Renal pelvis (tissue), 4 donors: ENCODE results near the gene SUCO. TPM values are rescaled to one million over a fixed set of nuclear protein-coding genes. Genes with fewer than 3 reads are reported as not detected.

Experiments used
- DNase-seq: peaks from one replicate; pipeline ENCODE4 v3.0.0-alpha.2; 2013
- polyA plus RNA-seq, 3 donors: library from polyadenylated mRNA; unstranded; fragments of 120-200 nt; gene quantifications; one replicate each; pipeline ENCODE4 v1.2.1, GENCODE V29; 2013; ENCODE audit not compliant: insufficient read length in 3 of 3

SUCO gene
- polyA plus RNA-seq, 3 donors: 51.4 to 65.4 (median 59.9) TPM

DNA sequence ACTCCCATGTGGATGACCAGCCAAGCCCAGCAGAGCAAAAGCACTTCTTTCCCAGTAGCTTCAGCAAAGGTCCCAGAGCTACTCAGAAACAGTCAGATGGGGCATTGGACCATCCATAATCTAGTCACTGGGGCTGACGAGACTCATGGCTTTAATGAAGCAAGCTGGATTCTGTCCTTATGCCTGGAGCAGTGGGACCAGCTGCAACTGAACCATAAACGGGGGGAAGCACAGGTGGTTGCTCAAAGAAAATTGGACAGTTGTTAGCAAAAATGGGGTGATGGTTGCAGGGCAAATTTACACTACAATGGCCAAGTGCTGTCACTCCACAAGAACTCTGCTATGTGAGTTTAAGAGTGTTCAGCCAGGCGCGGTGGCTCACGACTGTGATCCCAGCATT, 108.5 kb downstream of the SUCO start:
- DNase-seq: no peak

DNA sequence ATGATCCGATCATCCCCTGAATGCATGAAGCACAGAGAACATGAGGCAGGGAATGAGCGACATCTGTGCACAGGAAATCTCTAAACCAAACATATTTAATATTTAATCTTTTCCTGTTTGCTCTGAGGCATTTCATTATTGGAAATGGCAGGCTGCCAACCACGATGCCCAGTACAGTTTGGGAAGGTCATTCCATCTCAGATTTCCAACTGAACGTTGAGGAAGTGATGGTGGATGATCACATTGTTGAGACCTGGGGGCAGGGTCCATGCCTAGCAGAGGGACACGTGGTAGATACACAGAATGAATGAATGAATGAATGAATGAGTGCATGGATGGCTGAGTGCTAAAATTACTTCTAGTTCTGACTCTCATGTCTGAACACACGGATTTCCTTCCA, 110.0 kb downstream of the SUCO start:
- DNase-seq: no peak

DNA sequence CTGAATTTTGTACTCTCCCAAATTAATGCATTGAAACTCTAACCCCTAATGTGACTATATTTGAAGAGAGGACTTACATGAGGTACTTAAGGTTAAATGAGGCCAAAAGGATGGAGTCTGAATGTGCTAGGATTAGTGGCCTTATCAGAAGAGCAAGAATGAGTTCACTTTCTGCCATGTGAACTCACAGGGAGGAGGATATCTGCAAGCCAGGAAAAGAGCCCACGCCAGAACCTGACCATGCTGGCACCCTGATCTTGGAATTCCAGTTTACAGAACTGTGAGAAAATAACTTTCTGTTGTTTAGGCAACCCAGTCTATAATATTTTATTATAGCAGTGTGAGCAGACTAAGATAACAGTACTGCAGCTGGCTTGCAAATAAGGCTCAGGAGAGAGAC, 113.7 kb downstream of the SUCO start:
- no peak for DNase-seq

DNA sequence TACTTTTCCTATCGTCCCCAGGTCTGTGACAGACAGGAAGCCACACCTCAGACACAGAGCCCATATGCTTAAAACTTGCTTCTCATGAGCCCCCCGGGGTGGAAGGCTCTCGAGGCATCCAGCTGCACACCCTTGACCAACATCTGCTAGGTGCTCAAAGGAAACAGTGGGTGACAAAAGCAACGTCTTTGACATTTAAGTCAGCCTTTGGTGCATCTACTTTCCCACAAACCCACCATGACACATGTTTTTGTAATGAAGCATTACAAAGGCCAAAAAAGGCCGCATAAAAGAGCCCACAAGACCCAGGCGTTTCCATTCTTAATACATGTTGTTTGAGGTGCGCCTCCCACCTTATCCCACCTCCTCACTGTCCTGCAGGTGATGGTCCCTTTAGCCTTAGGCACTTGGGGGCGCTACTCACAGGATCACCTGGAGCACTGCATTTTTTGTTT, 114.2 kb downstream of the SUCO start:
- DNase-seq: no peak

DNA sequence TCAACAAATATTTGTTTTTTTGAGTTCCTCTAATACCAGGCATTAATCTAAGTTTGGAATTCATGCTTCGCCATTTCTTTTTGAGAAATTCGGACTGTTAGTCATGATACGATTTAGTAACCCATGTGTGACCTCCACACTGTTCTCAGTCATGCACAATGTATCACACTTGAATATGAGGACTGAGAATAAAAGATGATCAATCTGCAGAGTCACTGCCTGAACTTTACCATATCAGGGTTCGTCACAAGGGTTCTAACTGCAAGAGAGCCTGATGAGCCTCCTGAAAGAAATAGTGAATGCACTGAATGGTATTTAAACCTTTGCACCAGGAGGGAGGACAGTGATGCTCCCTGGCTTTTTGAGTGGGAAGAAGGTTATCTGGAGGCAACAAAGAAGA, 115.0 kb downstream of the SUCO start:
- no peak for DNase-seq

DNA sequence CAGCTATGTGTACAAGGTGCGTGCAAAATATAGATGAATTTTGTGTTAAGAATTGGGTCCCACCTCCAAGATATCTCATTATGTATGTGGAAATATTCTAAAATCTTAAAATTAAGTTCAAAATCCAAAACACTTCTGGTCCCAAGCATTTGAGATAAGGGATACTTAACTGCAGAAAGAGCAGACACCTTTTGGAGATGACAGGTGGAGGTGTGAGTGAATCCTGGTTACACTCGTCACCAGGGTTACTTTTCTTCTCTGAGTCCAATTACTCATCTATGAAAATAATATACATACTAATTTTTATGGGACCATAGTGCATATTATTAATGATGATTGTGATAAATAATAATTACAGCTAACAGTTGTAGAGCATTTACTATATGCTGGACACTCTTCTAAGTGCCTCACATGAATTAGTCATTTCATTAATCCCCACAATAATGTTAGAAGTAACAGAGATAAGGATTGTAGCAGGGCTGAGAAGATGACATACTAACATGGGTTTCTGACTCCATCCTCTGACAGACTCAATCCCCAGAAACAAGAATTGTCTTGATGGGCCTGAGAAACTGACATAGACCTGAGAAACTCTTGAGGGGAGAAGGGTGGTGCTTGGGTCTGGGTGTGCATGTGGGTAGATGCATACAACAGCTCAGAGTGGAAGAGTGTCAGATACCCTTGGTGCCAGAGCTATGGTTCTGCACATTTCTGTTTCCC, 117.7 kb downstream of the SUCO start:
- no peak for DNase-seq

DNA sequence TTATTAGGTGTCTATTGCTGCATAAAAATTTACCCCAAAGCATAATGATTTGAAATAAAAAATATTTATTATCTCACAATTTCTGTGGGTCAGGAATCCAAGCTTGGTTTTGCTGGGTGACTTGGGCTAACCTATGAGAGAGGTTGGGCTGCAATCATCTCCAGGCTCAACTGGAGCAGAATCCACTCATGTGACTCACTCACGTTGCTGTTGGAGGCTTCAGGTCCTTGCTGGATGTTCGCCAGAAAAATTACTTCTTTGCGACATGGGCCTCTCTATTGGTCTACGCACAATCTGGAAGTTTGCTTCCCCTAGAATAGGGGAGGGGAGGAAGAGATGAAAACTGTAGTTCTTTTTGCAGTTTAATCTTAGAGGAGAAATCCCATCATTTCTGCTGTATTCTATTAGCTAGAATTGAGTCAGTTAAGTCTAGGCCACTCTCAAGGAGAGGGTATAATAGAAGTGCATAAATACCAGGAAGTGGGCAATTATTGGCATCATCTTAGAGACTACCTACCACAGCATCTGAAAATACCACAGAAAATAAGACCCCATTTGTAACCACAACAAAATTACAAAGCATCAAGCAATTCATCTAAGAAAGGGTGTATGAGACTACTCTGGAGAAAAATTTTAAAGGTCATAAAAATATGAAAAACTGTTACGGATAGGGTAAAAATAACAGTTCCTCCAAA, 120.2 kb downstream of the SUCO start:
- no peak for DNase-seq

DNA sequence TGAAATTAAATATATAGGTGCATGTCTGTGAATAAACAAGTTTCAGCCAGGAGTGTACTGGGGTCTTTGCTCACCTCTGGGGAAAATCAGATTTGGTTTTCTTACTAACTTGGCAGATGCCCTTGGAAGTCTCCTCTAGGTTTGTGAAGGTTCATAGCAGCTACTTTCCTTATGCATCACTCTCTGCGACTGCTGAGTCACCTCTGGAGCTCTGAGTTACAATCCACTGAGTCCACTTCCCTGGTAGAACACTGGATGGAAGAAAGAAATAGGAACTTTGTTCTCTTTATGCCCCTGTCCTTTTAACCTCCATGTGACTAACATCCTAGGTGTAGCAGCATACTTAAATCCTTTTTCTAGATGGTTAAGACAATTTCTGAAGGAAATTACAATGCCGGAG, 121.6 kb downstream of the SUCO start:
- DNase-seq: no peak

DNA sequence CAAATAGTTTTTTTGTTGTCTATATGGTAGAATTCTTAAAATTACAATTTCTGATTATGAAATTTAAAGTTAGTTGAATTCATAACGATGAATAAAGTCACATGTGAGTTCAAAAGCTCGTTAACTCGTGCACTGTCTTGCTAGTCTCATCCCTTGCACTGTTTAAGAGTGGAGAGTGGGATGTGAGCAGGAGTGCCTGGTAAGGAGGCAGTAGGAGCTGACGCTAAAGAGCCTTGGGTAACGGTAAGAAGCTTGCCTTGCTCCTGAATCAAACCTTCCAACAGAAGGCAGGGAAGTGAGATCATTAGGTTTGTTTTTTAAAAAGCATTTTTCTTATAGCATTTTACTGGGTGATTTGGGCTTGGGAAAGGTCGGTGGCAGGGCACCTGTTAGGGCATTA, 123.6 kb downstream of the SUCO start:
- DNase-seq: no peak

DNA sequence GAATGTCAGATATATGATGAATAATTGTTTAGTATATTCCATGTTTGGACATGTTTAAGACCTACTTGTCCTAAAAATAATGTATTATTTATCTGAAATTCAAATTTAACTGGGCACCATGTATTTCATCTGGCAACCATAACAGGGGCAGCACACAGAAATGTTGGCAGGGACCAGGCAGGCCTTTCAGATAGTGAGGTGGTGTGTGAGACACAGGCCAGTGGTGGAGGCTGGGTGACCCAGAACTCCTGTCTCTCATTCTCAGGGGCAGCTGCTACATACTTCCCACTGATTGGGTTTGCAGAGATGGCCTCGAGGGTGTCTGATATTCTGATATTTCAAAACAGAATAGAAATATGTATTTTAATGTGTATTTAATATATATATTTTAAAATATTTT, 124.6 kb downstream of the SUCO start:
- DNase-seq: no peak

DNA sequence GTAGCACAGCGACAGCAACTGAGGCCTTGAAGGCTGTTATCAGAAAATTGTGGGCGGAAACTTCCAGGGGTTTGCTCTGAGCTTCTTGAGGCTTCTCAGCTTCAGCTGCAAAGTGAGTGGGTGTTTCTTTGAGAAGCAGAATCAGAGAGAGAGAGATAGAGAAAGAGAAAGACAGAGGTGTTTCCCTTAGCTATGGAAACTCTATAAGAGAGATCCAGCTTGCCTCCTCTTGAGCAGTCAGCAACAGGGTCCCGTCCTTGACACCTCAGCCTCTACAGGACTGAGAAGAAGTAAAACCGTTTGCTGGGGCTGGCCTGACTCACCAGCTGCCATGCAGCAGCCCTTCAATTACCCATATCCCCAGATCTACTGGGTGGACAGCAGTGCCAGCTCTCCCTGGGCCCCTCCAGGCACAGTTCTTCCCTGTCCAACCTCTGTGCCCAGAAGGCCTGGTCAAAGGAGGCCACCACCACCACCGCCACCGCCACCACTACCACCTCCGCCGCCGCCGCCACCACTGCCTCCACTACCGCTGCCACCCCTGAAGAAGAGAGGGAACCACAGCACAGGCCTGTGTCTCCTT, 126.0 kb downstream of the SUCO start, which contains the start of gene FASLG:
FASLG (plus strand) TSS at position 233 of the 583 bp plus-strand sequence; CDS start at position 332, 99 bp downstream.
- no peak for DNase-seq

DNA sequence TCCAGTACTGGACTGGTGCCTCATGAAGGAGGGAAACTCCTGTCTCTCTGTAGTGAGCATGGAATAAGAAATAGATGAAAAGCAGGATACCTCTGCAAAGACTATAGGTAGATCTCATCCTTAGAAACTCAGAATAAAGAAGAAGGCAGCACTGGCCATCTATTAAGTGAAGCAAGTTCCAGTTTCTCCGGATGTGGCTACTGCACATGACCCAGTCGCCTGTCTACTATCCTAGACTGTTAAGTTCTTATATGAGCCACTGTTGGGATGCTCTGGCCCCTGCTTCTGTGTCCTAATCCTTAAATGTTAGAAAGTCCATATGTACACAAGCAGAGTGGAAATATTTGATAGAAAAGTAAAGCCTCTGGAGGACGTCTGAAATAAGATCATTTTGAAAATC, 128.2 kb downstream of the SUCO start:
- no peak for DNase-seq

Other genes starting within 250 kb of the SUCO start
- gene C1orf105, start 112.5 kb upstream of the SUCO start, polyA plus RNA-seq: under 1 TPM in 1 of 3 donors, not detected in 2; 0.28 TPM
- gene PIGC, start 89.1 kb upstream of the SUCO start, polyA plus RNA-seq: 10 to 100 TPM; 42.4 to 46.6 (median 46.4) TPM
- gene FASLG, start 126.0 kb downstream of the SUCO start, polyA plus RNA-seq: under 1 TPM in 1 of 3 donors, not detected in 2; 0.07 TPM